Mesendoderm (in vitro differentiated cells): Measurements from ENCODE around the gene HBG2.
"Not testable (repeated sequence)": the region's sequence is repeated elsewhere in the genome, so short reads cannot be mapped to it uniquely, and the experiment has no call there.

Experiments used
- DNase-seq: peaks from one replicate; pipeline ENCODE4 v3.0.0; 2013
- H2AK5ac ChIP-seq: 2 replicates; pipeline ENCODE4 v1.6.1; 2013; ENCODE audit warnings: low read length, inconsistent platforms
- H2BK120ac ChIP-seq: 2 replicates; pipeline ENCODE4 v1.6.1; 2013; ENCODE audit warnings: low read depth, mild to moderate bottlenecking, low read length, moderate library complexity, mixed read lengths
- H2BK15ac ChIP-seq: replicated peaks from 2 replicates; pipeline ENCODE4 v1.6.1; 2013; ENCODE audit warnings: low read depth, mild to moderate bottlenecking, moderate library complexity
- H2BK5ac ChIP-seq: 2 replicates; pipeline ENCODE4 v1.6.1; 2013; ENCODE audit warnings: low read length, inconsistent platforms
- H3K18ac ChIP-seq: 2 replicates; pipeline ENCODE4 v1.6.1; 2013; ENCODE audit warnings: mild to moderate bottlenecking, low read length, mixed read lengths
- H3K23ac ChIP-seq: one replicate; pipeline ENCODE4 v1.6.1; 2013; ENCODE audit warnings: low read length
- H3K27ac ChIP-seq: 2 replicates; pipeline ENCODE4 v1.5.1; 2013; ENCODE audit warnings: low read depth, mild to moderate bottlenecking, inconsistent platforms, low read length, moderate library complexity
- H3K27me3 ChIP-seq: 2 replicates; pipeline ENCODE4 v1.6.1; 2013; ENCODE audit warnings: low read length, control low read depth, mild to moderate bottlenecking, inconsistent platforms; ENCODE audit not compliant: insufficient read depth, poor library complexity
- H3K36me3 ChIP-seq: 2 replicates; pipeline ENCODE4 v1.6.1; 2013; ENCODE audit warnings: low read length, inconsistent platforms; ENCODE audit not compliant: control insufficient read depth, insufficient read depth
- H3K4ac ChIP-seq: one replicate; pipeline ENCODE4 v1.6.1; 2013; ENCODE audit warnings: low read depth, mild to moderate bottlenecking, low read length, moderate library complexity
- H3K4me1 ChIP-seq: 2 replicates; pipeline ENCODE4 v1.6.1; 2013; ENCODE audit warnings: low read depth, low read length, inconsistent platforms; ENCODE audit not compliant: control insufficient read depth
- H3K4me2 ChIP-seq: 2 replicates; pipeline ENCODE4 v1.6.1; 2013; ENCODE audit warnings: low read length
- H3K4me3 ChIP-seq: 2 replicates; pipeline ENCODE4 v1.5.1; 2013; ENCODE audit warnings: mild to moderate bottlenecking, low read length
- H3K56ac ChIP-seq: one replicate; pipeline ENCODE4 v1.6.1; 2013; ENCODE audit warnings: low read length
- H3K79me1 ChIP-seq: 2 replicates; pipeline ENCODE4 v1.6.1; 2013; ENCODE audit warnings: low read length, inconsistent platforms
- H3K79me2 ChIP-seq: 2 replicates; pipeline ENCODE4 v1.6.1; 2013; ENCODE audit warnings: mild to moderate bottlenecking, low read length; ENCODE audit not compliant: control insufficient read depth, insufficient read depth
- H3K9ac ChIP-seq: 2 replicates; pipeline ENCODE4 v1.6.1; 2013; ENCODE audit warnings: low read length, inconsistent platforms
- H4K5ac ChIP-seq: one replicate; pipeline ENCODE4 v1.6.1; 2013; ENCODE audit warnings: low read length
- H4K8ac ChIP-seq: one replicate; pipeline ENCODE4 v1.6.1; 2013; ENCODE audit warnings: low read depth, mild to moderate bottlenecking, control low read depth, low read length, moderate library complexity
- WGBS: extraction: QIAGEN DNeasy Blood & Tissue Kit; methylation state at CpG from one replicate; pipeline ENCODE4 v1.1.7; 2013; ENCODE audit warnings: low lambda C conversion rate, missing lambda C conversion rate; ENCODE audit not compliant: insufficient coverage; ENCODE audit errors: extremely low coverage; 5-methylcytosine and 5-hydroxymethylcytosine counted together

The HBG2 gene

GRCh38 chr11:5297721-5298323 is 43.2 kb upstream of the HBG2 start:
- 100% methylated on average over 2 of the region's 4 CpGs for WGBS
- no peak overlapping the region for H2BK120ac ChIP-seq
- H3K4me1 ChIP-seq, result no peaks in the 10 kb centered on the region
- no peak overlapping the region for H4K5ac ChIP-seq
- no peak overlapping the region for H2BK5ac ChIP-seq
- no peak overlapping the region for H3K4me2 ChIP-seq
- H3K9ac ChIP-seq, result no peak overlapping the region
- H3K79me2 ChIP-seq, result no peaks in the 10 kb centered on the region
- DNase-seq, result no peak
- no peak overlapping the region for H2BK15ac ChIP-seq
- no peaks in the 10 kb centered on the region for H3K79me1 ChIP-seq
- H2AK5ac ChIP-seq, result no peak overlapping the region
- H3K36me3 ChIP-seq, result no peaks in the 10 kb centered on the region
- H3K23ac ChIP-seq, result no peak overlapping the region
- no peak overlapping the region for H3K56ac ChIP-seq
- no peak overlapping the region for H3K18ac ChIP-seq
- no peak overlapping the region for H3K4ac ChIP-seq
- H3K27me3 ChIP-seq, result no peaks in the 10 kb centered on the region
- H3K4me3 ChIP-seq, result no peak overlapping the region
- no peak overlapping the region for H4K8ac ChIP-seq
- H3K27ac ChIP-seq, result no peak overlapping the region

- not testable (repeated sequence) for H4K8ac ChIP-seq, H2AK5ac ChIP-seq, H3K4me3 ChIP-seq, H3K4me2 ChIP-seq, H3K56ac ChIP-seq, H3K9ac ChIP-seq, H3K79me1 ChIP-seq, H3K79me2 ChIP-seq, H3K4ac ChIP-seq, H2BK120ac ChIP-seq, H4K5ac ChIP-seq, H3K27me3 ChIP-seq, H3K4me1 ChIP-seq, H2BK5ac ChIP-seq, H3K23ac ChIP-seq, DNase-seq, H3K36me3 ChIP-seq, H3K18ac ChIP-seq, H3K27ac ChIP-seq, H2BK15ac ChIP-seq
- WGBS, result no CpG with 5 or more reads among the region's 41 CpGs
Measured at GRCh38 chr11:5294342-5294995, 39.9 kb upstream of the HBG2 start.

GRCh38 chr11:5293028-5293427 is 38.4 kb upstream of the HBG2 start:
- no peak overlapping the region for H3K23ac ChIP-seq
- no peak overlapping the region for H4K8ac ChIP-seq
- no peak overlapping the region for H3K9ac ChIP-seq
- H2BK15ac ChIP-seq, result no peak overlapping the region
- no CpG with 5 or more reads among the region's 8 CpGs for WGBS
- DNase-seq, result no peak
- no peak overlapping the region for H3K18ac ChIP-seq
- H3K4me1 ChIP-seq, result no peaks in the 10 kb centered on the region
- no peak overlapping the region for H3K4me3 ChIP-seq
- no peaks in the 10 kb centered on the region for H3K36me3 ChIP-seq
- H3K4ac ChIP-seq, result no peak overlapping the region
- no peak overlapping the region for H3K4me2 ChIP-seq
- no peak overlapping the region for H2AK5ac ChIP-seq
- no peaks in the 10 kb centered on the region for H3K79me1 ChIP-seq
- no peak overlapping the region for H2BK5ac ChIP-seq
- no peaks in the 10 kb centered on the region for H3K27me3 ChIP-seq
- H3K56ac ChIP-seq, result no peak overlapping the region
- no peak overlapping the region for H3K27ac ChIP-seq
- H2BK120ac ChIP-seq, result no peak overlapping the region
- no peaks in the 10 kb centered on the region for H3K79me2 ChIP-seq
- no peak overlapping the region for H4K5ac ChIP-seq

GRCh38 chr11:5291207-5291838 is 36.7 kb upstream of the HBG2 start:
- Histone ChIP-seq H3K27me3 (no peaks in the 10 kb centered on the region), H4K5ac (no peak overlapping the region), H3K56ac (no peak overlapping the region), H3K79me1 (no peaks in the 10 kb centered on the region), H2AK5ac (no peak overlapping the region), H3K4me1 (no peaks in the 10 kb centered on the region), H3K4me2 (no peak overlapping the region), H2BK120ac (no peak overlapping the region), H3K36me3 (no peaks in the 10 kb centered on the region), H3K23ac (no peak overlapping the region), H3K18ac (no peak overlapping the region), H4K8ac (no peak overlapping the region), H3K4ac (no peak overlapping the region), H2BK15ac (no peak overlapping the region), H2BK5ac (no peak overlapping the region), H3K79me2 (no peaks in the 10 kb centered on the region), H3K9ac (no peak overlapping the region), H3K27ac (no peak overlapping the region), H3K4me3 (no peak overlapping the region)
- WGBS, result no CpG with 5 or more reads among the region's 1 CpG
- DNase-seq, result peak; percentile 81

GRCh38 chr11:5290106-5290505 is 35.5 kb upstream of the HBG2 start:
- Histone ChIP-seq H2BK15ac (no peak overlapping the region), H3K79me2 (no peaks in the 10 kb centered on the region), H3K23ac (no peak overlapping the region), H2BK120ac (no peak overlapping the region), H4K5ac (no peak overlapping the region), H3K4ac (no peak overlapping the region), H2AK5ac (no peak overlapping the region), H3K4me3 (no peak overlapping the region), H3K27ac (no peak overlapping the region), H3K4me1 (no peaks in the 10 kb centered on the region), H4K8ac (no peak overlapping the region), H3K18ac (no peak overlapping the region), H2BK5ac (no peak overlapping the region), H3K27me3 (no peaks in the 10 kb centered on the region), H3K79me1 (no peaks in the 10 kb centered on the region), H3K9ac (no peak overlapping the region), H3K56ac (no peak overlapping the region), H3K36me3 (no peaks in the 10 kb centered on the region), H3K4me2 (no peak overlapping the region)
- no peak for DNase-seq
- 100% methylated on average over 1 of the region's 1 CpG for WGBS
